ENCODE measurements around the gene C16orf90. TPM values are rescaled to one million over a fixed set of nuclear protein-coding genes. Genes with fewer than 3 reads are reported as not detected.

Gene C16orf90
- total RNA-seq, 4 donors from 2014 or later = not detected

DNA sequence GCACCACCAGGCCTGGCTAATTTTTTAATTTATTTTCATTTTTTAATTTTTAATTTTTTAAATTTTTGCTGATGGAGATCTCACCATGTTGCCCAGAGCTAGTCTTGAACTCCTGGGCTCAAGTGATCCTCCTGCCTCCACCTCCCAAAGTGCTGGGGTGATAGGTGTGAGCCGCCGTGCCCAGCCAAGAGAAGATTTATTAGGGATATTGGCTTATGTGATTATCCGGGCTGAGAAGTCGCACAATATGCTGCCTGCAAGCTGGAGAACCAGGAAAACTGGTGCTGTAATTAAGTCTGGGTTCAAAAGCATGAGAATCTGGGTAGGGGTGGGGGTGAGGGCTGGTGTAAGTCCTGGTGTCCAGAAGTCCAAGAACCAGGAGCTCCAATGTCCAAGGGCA, 2.5 kb upstream of the C16orf90 start:
- Histone ChIP-seq H3K36me3 (no peaks in the 10 kb centered on the region), H3K9me3 (no peaks in the 10 kb centered on the region), H3K27ac (no peak overlapping the region), H3K4me1 (peaks cover 0 to 29% (median 11%) of the 10 kb centered on the region in 4 donors), H3K27me3 (no peaks in the 10 kb centered on the region), H3K4me3 (no peak overlapping the region)
- no peak for DNase-seq (ENCODE audit: low spot score in 2 of 2)
- WGBS, 2 donors = 93% methylated on average over 4 of the region's 4 CpGs
- TF ChIP-seq EP300 (IDR thresholded peaks at IDR 0.05) (no peak), POLR2A (IDR thresholded peaks at IDR 0.05) (no peak)
- TF ChIP-seq, protein P1, sequence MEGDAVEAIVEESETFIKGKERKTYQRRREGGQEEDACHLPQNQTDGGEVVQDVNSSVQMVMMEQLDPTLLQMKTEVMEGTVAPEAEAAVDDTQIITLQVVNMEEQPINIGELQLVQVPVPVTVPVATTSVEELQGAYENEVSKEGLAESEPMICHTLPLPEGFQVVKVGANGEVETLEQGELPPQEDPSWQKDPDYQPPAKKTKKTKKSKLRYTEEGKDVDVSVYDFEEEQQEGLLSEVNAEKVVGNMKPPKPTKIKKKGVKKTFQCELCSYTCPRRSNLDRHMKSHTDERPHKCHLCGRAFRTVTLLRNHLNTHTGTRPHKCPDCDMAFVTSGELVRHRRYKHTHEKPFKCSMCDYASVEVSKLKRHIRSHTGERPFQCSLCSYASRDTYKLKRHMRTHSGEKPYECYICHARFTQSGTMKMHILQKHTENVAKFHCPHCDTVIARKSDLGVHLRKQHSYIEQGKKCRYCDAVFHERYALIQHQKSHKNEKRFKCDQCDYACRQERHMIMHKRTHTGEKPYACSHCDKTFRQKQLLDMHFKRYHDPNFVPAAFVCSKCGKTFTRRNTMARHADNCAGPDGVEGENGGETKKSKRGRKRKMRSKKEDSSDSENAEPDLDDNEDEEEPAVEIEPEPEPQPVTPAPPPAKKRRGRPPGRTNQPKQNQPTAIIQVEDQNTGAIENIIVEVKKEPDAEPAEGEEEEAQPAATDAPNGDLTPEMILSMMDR (IDR thresholded peaks at IDR 0.05) = no peak

DNA sequence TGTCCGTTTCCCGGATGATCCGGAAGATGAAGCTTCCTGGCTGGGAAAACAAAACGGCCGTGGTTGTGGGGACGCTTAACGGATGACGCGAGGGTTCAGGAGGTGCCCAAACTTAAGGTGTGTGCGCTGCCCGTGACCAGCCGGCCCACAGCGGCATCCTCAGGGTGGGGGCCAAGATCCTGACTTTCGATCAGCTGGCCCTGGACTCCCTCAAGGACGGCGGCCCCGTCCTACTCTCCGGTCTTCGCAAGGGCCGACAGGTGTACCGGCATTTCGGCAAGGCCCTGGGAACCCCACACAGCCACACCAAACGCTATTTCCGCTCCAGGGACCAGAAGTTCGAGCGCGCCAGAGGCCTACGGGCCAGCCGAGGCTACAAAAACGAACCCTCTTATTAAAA, 1.1 kb upstream of the C16orf90 start:
- no peak overlapping the region for H3K4me3 ChIP-seq
- no peak overlapping the region for H3K27ac ChIP-seq
- no peak for DNase-seq (ENCODE audit: low spot score in 2 of 2)
- H3K27me3 ChIP-seq = no peaks in the 10 kb centered on the region
- no peaks in the 10 kb centered on the region for H3K36me3 ChIP-seq
- WGBS, 2 donors = 94 to 95% methylated on average over 30 of the region's 30 CpGs
- H3K4me1 ChIP-seq = peaks cover 0 to 18% (median 2%) of the 10 kb centered on the region in 4 donors
- TF ChIP-seq POLR2A (IDR thresholded peaks at IDR 0.05) = no peak
- TF ChIP-seq EP300 (IDR thresholded peaks at IDR 0.05) = no peak
- TF ChIP-seq, protein P1 (IDR thresholded peaks at IDR 0.05) = no peak
- H3K9me3 ChIP-seq = no peaks in the 10 kb centered on the region

DNA sequence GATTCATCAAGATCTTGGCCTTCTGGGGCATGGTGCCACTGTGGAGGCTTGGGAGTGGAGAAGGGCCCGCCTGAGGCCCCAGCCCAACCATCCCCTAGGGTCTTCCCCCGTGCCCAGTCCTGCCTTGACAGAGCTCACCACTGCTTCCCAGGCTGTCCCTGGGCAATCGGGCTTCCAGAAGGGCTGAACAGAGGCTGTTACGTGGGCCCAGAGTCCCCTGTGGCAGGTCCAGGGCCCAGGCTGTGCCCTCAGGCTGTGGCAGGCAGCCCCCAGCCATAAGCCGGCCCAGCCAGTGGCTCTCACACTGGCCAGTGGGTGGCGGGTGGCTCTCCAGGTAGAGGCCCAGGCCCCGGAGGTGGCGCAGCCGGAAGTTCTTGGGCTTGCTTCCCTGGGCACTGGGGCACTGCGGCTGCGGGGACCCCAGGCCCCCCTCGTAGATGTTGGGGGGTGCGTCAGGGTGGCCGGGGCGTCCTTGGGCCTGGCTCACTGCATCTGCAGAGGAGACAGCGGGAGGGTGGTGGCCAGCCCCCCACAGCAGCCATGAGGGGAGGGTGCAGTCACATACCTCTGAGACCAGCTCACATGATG, 809 bp downstream of the C16orf90 start:
- DNase-seq (ENCODE audit: low spot score in 2 of 2) = no peak
- 82 to 92% methylated on average over 2 to 10 of the region's 16 CpGs for whole genome bisulfite sequencing, 2 donors
- TF ChIP-seq POLR2A (IDR thresholded peaks at IDR 0.05) (no peak), EP300 (IDR thresholded peaks at IDR 0.05) (no peak)
- TF ChIP-seq, protein P1 (IDR thresholded peaks at IDR 0.05) = no peak
- no peaks in the 10 kb centered on the region for H3K36me3 ChIP-seq
- H3K9me3 ChIP-seq = no peaks in the 10 kb centered on the region
- peaks cover 0 to 9% (median 0%) of the 10 kb centered on the region in 4 donors for H3K4me1 ChIP-seq
- H3K4me3 ChIP-seq = no peak overlapping the region
- no peak overlapping the region for H3K27ac ChIP-seq
- no peaks in the 10 kb centered on the region for H3K27me3 ChIP-seq

DNA sequence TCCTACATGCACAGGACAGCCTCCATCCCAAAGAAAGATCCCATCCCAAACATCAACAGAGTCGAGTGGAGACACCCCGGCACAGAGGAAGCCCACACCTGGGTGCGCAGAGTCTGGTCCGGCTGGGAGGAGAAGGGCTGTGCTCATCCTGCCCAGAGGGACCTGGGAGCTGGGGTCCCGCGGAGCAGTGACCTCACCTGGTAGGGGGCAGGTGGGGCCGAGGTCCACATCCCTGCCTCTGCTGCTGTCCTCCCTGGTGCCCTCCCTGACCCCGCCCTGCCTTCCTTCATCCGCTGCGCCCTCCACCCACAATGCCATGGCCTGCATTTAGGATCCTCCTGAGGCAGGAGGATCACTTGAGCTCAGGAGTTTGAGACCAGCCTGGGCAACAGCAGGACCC, 2.9 kb downstream of the C16orf90 start:
- no peak for DNase-seq (ENCODE audit: low spot score in 2 of 2)
- no peaks in the 10 kb centered on the region for H3K9me3 ChIP-seq
- 91 to 95% methylated on average over 7 to 10 of the region's 10 CpGs for WGBS, 2 donors
- no peak overlapping the region for H3K4me3 ChIP-seq
- H3K27ac ChIP-seq = no peak overlapping the region
- H3K4me1 ChIP-seq = peaks cover 0 to 9% (median 0%) of the 10 kb centered on the region in 4 donors
- H3K27me3 ChIP-seq = no peaks in the 10 kb centered on the region
- peaks cover 0 to 10% (median 0%) of the 10 kb centered on the region in 3 donors for H3K36me3 ChIP-seq
- TF ChIP-seq EP300 (IDR thresholded peaks at IDR 0.05) = no peak
- TF ChIP-seq, protein P1 (IDR thresholded peaks at IDR 0.05) = no peak
- no peak for TF ChIP-seq POLR2A (IDR thresholded peaks at IDR 0.05)

DNA sequence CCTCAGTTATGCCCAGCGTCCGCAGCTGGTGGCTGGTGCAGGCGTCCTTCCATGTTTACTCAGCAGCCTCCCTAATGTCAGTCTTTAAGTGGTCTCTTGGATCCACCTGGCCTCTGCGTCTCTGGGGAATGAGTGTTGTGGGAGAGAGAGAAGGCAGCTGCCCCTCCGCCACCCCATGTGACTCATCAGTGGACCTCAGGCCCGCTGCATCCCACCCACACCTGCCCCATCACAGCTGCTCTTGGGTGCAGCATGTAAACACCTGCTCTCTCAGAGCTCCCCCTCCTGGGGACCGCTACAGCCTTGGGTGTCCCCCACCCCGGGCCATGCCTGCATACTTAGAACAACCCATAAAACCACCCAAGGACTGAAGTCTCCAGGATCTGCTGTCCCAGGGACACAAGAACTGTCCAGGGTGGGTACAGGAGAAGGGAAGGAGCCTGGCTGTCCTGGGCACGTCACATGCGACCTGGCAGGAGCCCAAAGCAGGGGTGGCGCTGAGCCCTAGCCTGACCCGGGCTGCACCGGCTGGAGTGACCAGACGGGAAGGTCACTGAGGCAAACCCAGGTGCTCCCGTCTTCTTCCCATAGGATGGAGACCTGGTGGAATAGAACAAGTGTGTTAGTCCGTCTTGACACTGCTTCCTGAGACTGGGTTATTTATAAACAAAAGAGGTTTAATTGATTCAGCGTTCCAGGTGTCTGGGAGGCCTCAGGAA, 4.2 kb downstream of the C16orf90 start:
- peaks cover 0 to 22% (median 1%) of the 10 kb centered on the region in 3 donors for H3K36me3 ChIP-seq
- WGBS, 2 donors = 46 to 53% methylated on average over 15 to 17 of the region's 17 CpGs
- H3K4me3 ChIP-seq = no peak overlapping the region
- no peak for DNase-seq (ENCODE audit: low spot score in 2 of 2)
- peaks cover 0 to 9% (median 0%) of the 10 kb centered on the region in 4 donors for H3K4me1 ChIP-seq
- TF ChIP-seq, protein P1 (IDR thresholded peaks at IDR 0.05) = no peak
- no peak for TF ChIP-seq POLR2A (IDR thresholded peaks at IDR 0.05)
- no peak for TF ChIP-seq EP300 (IDR thresholded peaks at IDR 0.05)
- no peak overlapping the region for H3K27ac ChIP-seq
- H3K27me3 ChIP-seq = no peaks in the 10 kb centered on the region
- no peaks in the 10 kb centered on the region for H3K9me3 ChIP-seq
